Embryonic facial prominence (tissue), 1 donor: ENCODE data around the gene CDX1.

Experiments used
- DNase-seq: peaks from one replicate; pipeline ENCODE4 v3.0.0-alpha.2; 2016; ENCODE audit errors: extremely low spot score

Gene CDX1

DNA sequence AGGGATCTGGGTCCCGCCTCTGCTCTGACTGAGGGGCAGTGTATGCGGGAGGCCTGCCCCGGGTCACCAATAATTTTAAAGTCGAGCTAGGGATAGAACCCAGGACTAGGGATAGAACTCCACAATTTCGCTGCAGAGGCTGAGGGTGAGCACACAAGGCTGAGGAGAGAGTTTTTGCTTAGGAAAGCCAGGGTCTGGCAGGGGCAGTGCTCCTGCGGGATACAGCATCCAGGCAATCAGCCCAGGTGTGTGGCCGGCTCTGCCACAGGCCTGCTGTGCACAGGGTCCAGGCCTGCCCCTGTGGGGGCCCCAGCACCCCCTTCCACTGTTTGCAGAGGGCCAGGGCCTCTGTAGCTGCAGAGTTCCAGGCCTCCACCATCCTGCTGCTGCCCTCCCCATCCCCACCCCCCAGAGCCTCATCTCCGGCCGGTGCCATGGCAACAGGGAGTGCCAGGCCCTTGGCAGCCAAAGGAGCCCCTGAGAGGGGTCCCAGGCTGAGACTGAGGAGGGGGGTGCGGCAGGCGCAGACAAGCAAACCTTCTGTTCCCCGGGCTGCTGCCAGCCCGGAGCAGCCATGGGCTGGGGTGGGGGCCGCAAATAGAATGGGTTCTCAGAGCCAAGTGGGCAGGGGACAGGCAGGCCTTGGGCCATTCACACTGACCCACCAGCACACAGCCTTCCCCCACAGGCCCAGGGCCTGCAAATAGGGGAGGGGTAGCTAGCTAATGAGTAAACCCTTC is 19.5 kb upstream of the CDX1 start:
- DNase-seq, result no peak

DNA sequence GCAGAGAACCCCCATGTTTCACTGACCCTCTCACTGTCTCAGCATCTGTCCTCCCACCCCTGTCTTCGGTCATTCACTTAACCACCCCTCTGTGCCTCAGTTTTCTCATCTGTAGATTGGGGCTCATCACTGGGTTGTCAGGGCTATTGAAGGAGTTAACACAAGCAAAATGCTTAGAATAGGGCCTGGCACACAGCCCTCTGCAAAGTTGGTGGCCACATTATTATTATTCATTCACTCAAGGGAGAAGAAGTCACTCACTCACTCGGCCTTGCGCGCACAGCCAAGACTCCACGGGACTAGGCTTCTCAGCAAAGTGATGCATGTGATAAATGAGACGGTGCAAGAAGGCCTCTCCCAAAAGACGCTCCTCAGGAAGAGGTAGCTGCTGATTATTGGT is 18.9 kb upstream of the CDX1 start:
- no peak for DNase-seq

DNA sequence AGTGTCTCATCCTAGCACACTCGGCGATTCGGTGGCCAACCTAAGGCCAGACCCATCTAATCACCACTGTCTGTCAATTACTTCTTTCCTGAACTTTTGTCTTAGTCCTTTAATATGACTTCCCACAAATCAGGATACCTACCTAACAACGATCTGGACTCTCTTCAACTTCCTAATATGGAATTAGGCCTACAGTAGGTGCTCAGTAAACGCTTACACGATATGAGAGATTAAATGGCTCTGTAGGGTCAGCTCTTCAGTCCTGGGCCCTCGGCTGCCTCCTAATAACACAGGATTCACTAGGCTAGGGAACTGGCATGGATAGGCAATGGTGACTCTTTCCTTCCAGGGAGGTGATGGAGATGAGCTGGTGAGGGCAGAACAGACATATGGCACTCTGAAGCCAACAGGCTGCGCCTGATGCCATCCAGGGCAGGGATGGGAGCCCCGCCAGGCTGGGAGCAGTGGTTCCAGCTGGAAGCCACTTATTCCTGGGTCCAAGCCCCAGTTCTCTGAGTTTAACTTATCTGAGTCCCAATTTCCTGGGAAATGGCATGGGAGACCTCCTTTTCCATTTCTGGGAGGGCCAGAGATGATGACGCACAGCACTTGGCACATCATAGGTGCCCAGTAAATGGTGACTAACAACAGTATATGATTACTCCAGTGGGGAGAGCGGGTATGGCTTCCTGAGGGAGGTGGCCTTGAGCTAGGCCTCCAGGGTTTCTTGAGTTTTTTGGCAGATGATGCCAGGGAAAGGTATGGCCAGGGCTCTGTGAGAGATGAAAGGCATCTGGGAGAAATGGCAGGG is 18.3 kb upstream of the CDX1 start:
- DNase-seq, result no peak

DNA sequence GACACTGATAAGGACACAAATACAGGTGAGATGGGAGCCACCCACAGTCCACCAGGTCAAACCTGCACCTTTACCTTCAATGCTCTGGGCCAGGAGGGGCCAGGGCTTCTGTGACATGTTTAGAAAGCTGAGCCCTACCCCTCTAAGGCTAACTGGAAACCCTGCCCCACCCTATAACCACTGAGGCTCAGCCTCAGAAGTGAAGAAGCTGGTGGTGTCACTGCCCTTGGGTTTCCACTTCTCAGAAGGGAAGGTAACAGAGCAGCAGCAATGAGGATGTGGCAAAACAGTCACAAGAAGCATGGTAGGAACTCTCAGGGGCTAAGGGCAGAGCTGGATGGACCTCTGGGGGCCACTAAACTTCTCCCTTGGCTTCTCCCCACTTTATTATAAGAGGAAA is 17.0 kb upstream of the CDX1 start:
- no peak for DNase-seq

DNA sequence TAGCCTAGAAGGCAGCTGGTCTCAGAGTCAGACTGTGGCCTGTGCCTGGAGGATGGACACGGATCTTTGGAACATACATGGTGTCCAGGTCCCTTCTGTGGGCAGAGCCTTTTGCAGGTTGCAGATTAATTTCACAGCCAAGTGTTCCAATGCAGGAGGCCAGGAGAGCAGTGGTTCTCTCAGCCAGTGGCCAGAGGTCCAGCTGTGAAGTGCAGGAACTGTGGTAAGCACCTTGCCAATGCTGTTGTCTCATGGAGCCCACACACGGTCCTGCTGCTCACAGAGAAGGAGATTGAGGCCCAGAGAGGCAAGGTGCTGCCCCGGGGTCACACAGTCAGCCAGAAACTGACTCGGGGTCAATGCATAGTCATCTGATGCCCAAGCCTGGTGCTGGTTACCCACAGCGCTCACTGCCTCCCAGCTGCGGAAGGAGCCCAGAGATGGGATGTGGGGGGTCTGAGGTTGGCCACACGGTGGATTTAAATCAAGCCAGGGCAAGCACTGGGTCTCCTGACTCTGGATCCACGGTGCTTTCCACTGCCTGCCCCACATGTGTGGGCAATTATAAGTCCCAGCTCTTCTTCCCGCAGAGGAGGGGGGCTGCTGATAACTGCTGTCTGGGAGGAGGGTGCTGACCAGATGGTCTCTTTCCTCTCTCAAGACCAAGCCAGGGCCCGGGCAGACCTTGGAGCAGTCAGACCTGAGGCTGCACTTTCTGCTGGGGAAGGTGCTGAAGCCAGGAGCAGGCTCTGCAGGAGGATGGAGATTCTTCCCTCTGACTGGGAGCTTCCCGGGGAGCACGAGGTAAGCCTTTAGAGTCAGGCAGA is 13.7 kb upstream of the CDX1 start:
- no peak for DNase-seq

DNA sequence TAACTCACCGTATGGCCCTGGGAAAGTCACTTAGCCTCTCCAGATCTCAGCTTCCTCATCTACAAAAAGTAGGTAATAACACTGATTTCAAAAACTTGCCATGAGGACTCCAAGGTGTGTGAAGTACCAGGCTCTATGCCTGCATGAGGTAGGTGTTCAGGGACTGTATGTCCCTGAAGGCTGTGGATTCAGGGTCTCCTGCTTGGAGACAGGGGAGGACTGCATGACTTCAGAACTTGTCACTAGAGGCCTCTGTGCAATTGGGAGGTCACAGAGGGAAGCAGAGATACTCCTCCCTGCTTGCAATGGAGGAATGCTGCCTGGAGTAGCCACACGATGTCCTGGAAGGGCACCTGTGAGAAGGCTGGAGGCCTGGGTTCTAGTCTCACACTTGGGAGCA is 13.1 kb upstream of the CDX1 start:
- no peak for DNase-seq

DNA sequence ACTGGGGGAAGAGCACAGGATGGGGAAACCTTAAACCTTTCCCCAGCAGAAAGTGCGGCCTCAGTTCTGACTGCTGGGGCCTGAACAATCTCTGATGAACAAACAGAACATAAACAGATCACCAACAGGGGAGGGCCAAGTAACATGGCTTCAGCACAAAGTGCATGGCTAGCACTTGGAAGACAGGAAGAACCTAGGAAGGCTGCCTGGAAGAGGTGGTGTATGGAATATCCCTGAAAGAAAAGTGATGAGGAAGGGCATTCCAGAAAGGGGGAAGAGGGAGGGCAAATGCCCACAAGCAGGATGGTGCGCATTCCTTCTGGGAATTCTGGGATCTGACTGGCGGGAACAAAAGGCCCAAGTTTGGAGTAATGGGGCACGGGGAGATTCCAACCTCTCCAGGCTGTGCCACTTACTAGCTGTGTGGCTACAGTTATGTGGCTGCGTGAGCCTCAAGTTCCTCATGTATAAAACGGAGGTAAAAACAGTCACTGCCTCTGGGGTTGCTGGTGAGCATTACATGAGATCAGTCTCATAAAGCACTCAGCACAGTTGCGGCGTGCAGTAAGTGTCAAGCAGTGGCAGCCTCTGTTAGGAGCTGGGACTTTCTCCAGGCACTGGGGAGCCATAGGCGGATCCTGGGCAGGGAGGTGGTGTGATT is 12.5 kb upstream of the CDX1 start:
- DNase-seq, result no peak

DNA sequence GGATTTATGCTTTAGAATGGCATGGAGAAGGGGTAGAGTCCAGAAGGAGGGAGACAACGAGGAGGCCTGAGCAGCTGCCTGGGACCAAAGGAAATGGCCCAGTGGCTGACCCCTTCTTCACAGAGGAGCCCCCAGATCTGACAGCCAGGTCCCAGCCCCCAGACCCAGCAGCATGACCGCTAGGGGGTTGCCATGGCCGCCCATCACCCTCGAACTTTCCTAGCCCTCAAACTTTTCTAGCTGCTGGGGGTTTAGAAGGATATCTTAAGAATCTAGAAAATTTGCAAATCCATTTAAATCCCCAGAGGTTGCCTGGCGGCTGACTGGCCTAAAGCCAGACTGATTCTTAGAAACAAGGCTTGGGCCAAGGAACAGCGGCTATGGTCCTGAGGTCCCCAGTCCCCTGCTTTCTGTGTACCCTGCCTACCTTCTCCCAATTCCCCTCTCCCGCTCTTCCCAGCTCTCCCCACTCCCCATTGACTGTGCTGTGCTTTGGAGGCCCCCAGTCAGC is 11.9 kb upstream of the CDX1 start:
- no peak for DNase-seq

DNA sequence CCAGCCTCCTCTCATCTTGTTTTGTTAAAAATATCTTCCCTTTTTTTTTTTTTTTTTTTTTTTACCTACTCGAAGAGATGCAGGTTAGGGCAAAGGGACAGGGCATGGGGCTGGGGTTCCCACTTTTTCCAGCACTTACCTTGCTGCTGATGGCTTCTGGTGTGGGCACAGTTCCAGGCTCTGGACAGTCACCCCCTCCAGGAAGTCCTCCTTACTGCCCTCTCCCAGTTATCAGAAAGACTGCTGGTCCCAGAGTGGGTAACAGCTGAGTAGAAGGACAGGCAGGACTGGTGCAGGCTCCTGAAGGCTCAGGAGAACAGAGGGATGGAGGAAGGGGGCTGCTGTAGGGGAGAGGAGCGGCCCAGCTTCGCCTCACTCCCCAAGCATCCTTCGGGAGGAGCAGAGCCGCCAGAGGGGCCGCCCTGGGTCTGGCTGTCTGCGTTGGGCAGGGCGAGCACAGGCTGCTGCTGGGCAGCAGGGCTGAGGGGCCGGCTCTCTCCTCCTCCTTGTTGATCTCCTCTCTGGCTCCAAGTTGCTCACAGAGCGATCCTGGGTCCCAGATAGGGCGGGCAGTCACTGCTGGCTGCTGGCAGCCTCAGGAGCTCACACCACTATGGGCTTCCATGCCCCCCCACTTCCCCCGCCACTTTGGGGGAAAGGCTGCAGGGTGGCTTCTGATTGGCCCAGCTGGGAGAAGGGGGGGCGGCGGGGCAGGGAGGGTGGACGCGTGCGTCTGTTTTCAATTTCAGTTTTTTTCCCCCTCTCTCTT is 11.1 kb upstream of the CDX1 start, which contains the start of gene PDGFRB:
Gene PDGFRB, minus strand, starts transcription at position 588 of the 769 bp plus-strand sequence. CDS start 18,798 bp downstream, outside the sequence.
- DNase-seq, result peak; percentile 84

DNA sequence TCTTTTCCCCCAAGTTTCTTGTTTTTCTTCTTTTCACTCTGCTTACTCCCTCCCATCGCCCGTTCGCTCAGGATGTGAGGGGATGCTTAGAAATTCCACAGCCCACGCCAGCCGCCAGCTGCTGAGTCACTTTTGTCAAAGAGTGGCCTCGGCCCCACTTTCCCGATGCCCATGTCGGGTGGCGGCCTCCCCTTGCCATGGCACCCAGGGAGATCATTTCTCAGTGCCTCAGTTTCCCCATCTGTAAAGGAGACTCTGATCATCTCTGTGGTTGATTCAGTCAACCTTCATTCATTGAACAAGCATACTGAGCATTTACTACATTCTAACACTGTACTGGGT is 10.6 kb upstream of the CDX1 start:
- no peak for DNase-seq

DNA sequence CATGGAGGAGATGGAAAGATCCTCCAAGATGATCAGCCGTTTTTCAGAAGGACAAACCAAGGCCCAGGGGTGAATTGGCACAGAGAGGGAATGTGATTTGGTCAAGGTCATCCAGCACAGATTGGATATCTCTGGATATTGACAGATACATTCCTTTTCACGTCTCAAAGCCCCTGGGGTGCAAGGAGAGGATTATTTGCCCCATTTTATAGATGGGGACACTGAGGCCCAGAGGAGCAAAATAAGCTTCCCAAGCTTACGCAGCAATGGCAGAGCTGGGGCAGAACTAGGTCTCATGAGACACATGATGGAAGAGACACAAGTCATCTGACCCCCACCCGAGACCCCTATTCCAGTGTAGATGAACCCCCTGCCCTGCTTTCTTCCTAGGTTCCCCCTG is 10.0 kb upstream of the CDX1 start:
- no peak for DNase-seq

DNA sequence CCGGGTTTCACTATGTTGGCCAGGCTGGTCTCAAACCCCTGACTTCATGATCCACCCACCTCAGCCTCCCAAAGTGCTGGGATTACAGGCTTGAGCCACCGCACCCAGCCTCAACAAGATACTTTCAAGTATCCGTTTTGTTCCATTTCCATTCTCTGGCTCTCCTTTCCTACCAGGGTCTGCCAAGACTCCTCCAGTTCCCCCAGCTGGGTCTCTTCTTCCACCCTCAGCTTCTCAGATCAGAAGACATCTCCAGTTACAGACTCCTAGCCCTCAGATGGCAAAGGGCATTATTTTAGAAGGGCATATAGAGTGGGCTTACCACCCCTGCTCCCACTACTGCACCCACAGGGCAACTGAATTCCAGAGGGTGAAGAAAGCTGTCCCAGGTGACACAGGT is 9.4 kb upstream of the CDX1 start:
- no peak for DNase-seq

DNA sequence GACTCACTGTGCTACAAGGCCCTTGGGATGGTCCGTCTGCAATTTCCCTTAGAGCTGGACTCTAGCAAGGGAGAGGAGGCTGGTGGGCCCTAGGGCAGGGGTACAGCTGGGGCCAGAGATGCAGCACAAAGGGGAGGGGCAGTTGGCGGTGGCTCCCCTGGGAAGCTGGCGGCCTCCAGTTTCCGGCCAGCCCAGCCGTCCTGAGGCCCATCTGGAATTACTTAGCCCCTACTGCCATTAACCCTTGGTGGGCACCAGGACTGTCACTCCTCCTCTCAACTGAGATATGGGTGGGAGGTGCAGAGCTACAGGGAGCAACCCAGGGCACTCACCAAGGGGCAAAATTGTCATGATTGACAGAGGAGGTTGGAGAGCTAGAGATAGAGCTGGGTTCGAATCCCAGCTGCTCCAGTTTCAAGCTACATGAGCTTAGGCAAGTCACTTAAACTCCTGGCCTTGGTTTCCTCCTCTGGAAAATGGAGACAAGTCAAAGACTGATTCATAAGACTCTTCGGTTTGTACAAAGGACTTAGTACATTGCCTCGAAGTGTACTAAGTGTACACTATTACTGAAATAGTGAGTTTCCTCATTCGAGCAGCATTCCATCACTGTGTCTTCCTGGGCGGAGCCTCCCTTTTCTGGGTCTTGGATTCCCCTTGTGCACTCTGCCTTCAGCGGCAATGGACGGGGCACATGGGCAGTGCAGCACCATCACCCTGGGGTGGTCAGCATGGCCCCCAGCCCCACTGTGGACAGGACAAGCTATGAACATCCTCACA is 8.2 kb upstream of the CDX1 start:
- DNase-seq, result no peak

DNA sequence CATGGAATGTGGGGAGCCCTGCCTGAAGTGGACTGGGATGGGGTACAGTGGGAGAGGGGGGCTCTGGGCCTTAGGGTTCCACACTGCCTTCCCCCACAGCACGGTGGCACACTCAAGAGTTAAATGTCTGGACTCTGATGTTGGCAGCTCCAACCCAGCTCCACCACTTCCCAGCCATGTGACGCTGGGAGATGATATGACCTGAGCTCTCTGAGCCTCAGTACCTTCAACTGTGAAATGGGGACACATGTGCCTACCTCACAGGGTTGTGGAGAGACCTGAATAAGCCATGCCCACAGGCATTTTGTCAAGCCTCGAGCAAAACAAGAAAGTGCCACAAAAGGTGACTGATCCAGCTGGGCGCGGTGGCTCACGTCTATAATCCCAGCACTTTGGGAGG is 7.5 kb upstream of the CDX1 start:
- DNase-seq, result no peak

DNA sequence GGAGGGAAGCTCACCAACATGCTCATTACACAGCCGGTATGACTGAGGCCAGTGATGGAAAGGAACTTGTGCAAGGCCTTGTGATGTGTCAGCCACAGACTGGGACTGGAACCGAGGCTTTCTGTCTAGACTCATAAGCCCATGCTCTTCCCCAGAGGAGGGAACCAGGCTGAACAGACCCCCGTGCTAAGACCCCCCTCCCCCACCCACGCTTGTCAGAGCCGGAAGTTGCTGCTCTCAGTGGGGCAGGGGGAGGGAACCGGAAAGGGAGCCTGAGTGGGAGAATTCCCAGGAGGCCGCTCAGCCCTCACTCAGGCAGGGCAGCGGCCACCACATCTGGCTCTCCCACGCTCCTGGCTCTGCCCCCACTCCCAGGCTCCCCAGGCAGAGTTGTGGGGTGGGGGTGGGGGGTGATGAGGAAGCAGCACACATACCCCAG is 6.8 kb upstream of the CDX1 start:
- DNase-seq, result no peak

DNA sequence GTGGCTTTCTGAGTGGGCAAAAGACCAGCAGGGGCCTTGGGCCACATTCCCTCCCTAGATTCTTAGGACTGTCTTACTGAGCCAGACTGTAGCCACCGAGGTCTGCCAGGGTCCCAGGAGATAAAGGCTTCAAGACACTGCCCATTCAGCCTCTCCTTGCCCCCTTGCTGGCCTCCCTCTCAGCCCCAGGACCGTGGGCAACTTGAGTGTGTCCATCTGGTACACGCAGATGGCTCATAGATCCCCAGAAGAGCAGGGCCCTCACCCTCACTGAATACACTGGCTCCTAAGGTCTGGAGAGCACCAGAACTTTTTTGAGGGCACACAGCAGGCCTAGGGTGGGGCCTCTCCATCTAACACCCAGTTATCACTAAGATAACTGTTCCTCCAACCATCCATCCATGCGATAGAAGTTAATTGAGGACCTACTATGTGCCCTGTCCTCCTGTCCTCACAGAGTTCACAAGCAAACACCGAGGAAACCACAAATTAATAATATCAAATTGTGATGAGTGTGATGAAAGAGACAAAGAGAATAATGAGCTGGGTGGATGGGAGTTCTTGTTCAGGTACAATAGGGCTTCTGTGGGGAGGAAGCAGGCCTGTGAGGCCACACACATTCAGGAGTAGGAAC is 6.0 kb upstream of the CDX1 start:
- DNase-seq, result no peak

DNA sequence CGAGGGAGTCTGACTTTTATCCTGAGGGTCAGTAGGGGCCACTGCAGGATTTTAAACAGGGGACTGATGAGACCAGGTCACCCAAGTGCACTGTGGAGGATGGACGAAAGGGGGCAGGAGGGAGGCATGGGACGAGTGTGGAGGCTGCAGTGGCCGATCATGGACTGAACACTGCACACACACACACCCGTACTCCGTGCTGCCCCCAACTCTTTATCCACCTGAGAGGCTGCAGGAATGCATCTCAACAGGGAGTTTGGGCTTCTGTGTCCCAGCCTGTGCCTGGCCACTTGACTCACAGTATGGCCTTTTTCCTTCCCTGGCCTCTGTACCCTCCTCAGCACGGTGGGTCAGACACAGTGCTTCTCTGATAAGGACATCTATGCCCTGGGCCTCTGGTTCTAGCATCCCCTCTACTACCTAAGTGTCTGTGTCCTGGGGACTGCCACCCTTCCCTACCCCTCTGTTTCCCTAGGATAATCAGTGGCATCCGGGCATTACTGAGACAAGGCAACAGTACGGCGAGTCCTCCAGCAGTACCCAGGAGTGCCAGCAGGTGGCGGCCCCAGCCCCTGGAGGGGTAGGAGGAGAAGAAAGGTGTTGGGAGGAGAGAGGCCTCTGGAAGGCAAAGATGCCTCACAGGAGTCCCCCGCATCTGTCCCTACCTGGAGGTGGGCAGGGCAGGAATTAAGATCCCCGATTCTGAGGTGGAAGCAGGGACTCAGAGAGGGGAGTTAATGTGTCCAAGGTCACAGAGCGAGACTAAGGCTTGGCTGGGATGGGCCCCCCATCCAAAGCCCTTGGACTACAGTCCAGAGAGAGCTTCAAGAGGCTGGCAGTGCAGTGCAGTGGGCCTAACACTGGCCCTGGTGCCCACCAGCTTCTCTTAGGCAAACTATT is 5.1 kb upstream of the CDX1 start:
- no peak for DNase-seq

DNA sequence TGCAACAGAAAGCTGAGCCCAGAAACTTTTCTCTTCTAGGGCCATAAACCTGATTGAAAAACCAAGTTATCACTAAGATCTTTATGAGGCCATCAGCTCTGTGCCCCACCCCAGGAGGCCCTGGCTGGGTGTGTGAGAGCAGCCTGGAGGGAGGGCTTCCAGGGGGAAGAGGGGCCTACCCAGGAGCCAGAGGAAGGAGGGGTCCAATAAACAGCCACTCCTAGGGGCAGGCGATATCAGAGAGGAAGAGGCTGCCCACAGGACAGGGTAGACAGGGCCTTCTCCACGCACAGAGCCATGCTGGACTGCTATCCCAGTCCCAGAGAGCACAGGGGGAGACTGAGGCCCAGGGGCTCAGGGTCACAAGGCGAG is 4.5 kb upstream of the CDX1 start:
- DNase-seq, result no peak

DNA sequence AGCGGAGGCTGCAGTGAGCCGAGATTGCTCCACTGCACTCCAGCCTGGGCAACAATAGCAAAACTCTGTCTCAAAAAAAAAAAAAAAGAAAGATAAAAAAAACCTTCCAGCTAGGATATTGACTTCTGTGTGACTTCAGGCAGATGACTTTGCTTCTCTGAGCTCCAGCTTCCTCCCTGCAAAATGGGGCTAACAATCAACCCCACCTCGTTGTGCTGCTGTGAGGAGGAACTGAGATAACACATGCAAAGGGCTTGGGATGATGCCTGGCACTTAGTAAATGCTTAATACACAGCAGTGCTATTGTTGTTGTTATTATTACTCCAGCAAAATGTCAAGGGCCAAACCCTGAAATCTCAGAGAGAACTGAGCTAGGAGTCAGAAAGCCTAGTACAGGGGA is 3.5 kb upstream of the CDX1 start:
- DNase-seq, result no peak
